Measurements from ENCODE around the gene TWF2. TPM values are rescaled to one million over a fixed set of nuclear protein-coding genes. Genes with fewer than 3 reads are reported as not detected.

Gene TWF2
- total RNA-seq, 4 donors from 2014 or later = 46.2 to 68.8 (median 59.3) TPM

DNA sequence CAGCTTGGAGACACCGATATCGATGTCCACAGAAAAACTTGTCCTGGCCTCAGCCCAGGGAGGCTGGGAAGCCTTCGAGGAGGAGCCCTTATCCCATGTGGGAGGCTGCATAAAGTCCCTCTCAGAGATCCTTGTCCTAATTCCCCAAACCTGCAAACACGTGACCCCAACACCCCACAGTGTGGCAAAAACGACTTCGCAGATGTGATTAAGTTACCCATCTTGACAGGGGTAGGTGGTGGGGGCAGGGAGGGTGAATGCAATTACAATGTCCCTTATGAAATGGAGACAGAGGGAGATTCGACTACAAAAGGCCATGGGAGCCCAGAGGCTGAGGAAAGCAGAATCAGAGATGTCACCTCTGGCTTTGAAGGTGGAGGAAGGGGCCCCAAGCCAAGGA, 11.2 kb downstream of the TWF2 start:
- Histone ChIP-seq H3K36me3 (peaks cover 0 to 51% (median 3%) of the 10 kb centered on the region in 3 donors), H3K4me1 (peaks cover 0 to 24% (median 9%) of the 10 kb centered on the region in 4 donors), H3K4me3 (no peak overlapping the region), H3K27ac (peak overlapping the region in 1 of 4 donors; percentile 84), H3K27me3 (no peaks in the 10 kb centered on the region), H3K9me3 (no peaks in the 10 kb centered on the region)
- DNase-seq = no peak
- no peak for TF ChIP-seq POLR2A (IDR thresholded peaks at IDR 0.05)
- TF ChIP-seq, protein P1, sequence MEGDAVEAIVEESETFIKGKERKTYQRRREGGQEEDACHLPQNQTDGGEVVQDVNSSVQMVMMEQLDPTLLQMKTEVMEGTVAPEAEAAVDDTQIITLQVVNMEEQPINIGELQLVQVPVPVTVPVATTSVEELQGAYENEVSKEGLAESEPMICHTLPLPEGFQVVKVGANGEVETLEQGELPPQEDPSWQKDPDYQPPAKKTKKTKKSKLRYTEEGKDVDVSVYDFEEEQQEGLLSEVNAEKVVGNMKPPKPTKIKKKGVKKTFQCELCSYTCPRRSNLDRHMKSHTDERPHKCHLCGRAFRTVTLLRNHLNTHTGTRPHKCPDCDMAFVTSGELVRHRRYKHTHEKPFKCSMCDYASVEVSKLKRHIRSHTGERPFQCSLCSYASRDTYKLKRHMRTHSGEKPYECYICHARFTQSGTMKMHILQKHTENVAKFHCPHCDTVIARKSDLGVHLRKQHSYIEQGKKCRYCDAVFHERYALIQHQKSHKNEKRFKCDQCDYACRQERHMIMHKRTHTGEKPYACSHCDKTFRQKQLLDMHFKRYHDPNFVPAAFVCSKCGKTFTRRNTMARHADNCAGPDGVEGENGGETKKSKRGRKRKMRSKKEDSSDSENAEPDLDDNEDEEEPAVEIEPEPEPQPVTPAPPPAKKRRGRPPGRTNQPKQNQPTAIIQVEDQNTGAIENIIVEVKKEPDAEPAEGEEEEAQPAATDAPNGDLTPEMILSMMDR (IDR thresholded peaks at IDR 0.05) = no peak

- no peak overlapping the region for H3K4me3 ChIP-seq
- H3K36me3 ChIP-seq = peaks cover 0 to 46% (median 3%) of the 10 kb centered on the region in 3 donors
- H3K27me3 ChIP-seq = no peaks in the 10 kb centered on the region
- DNase-seq = no peak
- TF ChIP-seq POLR2A (IDR thresholded peaks at IDR 0.05) = no peak
- peaks cover 0 to 24% (median 10%) of the 10 kb centered on the region in 4 donors for H3K4me1 ChIP-seq
- H3K9me3 ChIP-seq = no peaks in the 10 kb centered on the region
- H3K27ac ChIP-seq = peak overlapping the region in 2 of 4 donors; percentile 84 to 86
These were observed 11.8 kb downstream of the TWF2 start for GRCh38 chr3:52227117-52227516.

GRCh38 chr3:52226229-52226817, 12.6 kb downstream of the TWF2 start:
- Histone ChIP-seq H3K36me3 (peaks cover 0 to 39% (median 3%) of the 10 kb centered on the region in 3 donors), H3K4me1 (peaks cover 0 to 24% (median 10%) of the 10 kb centered on the region in 4 donors), H3K27ac (peak overlapping the region in 3 of 4 donors; percentile 5 to 86 (median 84)), H3K9me3 (no peaks in the 10 kb centered on the region), H3K4me3 (peak overlapping the region in 1 of 4 donors; percentile 41), H3K27me3 (no peaks in the 10 kb centered on the region)
- peak in 1 of 3 donors; percentile 38 for DNase-seq
- TF ChIP-seq, protein P1 (IDR thresholded peaks at IDR 0.05) = no peak
- no peak for TF ChIP-seq POLR2A (IDR thresholded peaks at IDR 0.05)

DNA sequence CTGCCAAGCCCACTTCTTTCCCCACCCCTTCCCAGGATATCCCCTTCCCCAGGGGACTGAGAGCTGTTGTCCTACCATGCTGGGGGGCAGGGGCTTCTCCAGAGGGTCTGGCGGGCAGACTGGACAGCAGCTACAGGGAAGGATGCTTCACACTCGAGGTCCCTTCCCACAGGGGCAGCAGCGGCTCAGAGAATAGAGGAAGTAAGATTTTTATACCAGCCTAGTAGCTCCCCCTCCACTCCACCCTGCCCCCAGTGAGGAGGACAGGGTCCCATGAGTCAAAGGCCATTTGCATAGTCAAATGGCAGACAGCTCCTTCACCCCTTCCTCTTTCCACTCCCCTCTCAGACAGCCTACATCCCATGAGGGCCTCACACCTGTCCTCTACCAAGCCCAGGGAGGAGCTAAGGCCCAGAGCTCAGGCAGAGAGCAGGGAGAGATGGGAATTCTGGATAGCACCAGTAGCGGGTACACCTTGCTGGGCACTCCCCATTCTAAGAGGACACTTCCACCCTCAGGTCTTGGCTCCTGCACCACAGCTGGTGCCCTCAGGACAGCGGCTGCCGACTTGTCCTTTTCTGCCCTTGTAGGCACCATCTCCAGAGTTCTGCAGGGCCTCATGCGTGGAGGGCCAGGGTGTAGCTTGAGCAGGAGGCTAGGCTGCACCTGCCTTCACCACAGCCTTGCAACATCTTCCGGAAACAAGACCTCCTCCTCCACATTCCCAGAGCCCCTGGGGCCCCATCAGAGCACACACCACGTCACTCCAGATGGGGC, 13.3 kb downstream of the TWF2 start, which contains the start of gene TLR9:
TSS of gene TLR9 (minus strand) at position 194 of the 777 bp plus-strand sequence. CDS start at position 78, 116 bp downstream.
- H3K4me1 ChIP-seq = peaks cover 0 to 29% (median 11%) of the 10 kb centered on the region in 4 donors
- H3K27me3 ChIP-seq = no peaks in the 10 kb centered on the region
- TF ChIP-seq, protein P1 (IDR thresholded peaks at IDR 0.05) = no peak
- peak within 1 kb of the TSS in 2 of 4 donors; percentile 25 to 41 for H3K4me3 ChIP-seq
- H3K9me3 ChIP-seq = no peaks in the 10 kb centered on the region
- H3K27ac ChIP-seq = peak within 1 kb of the TSS in 3 of 4 donors; percentile 5 to 86 (median 84)
- H3K36me3 ChIP-seq = peaks cover 0 to 32% (median 3%) of the 10 kb centered on the region in 3 donors
- DNase-seq = peak; percentile 49 to 88 (median 87)

- peaks cover 0 to 13% (median 0%) of the 10 kb centered on the region in 3 donors for H3K36me3 ChIP-seq
- H3K4me1 ChIP-seq = peaks cover 0 to 32% (median 20%) of the 10 kb centered on the region in 4 donors
- TF ChIP-seq POLR2A (IDR thresholded peaks at IDR 0.05) = no peak
- TF ChIP-seq, protein P1 (IDR thresholded peaks at IDR 0.05) = no peak
- H3K4me3 ChIP-seq = peak overlapping the region in 2 of 4 donors; percentile 25 to 41
- DNase-seq = no peak
- H3K9me3 ChIP-seq = no peaks in the 10 kb centered on the region
- H3K27ac ChIP-seq = peak overlapping the region in 1 of 4 donors; percentile 84
- no peaks in the 10 kb centered on the region for H3K27me3 ChIP-seq
These were observed 15.2 kb downstream of the TWF2 start for GRCh38 chr3:52223449-52224408.
